ENCODE measurements around the gene CHPF. TPM values are rescaled to one million over a fixed set of nuclear protein-coding genes. Genes with fewer than 3 reads are reported as not detected.
A peak's percentile ranks its signal among the peaks of the same experiment; 100 is the strongest.

Gene CHPF
- total RNA-seq, 2 experiments from 2014 or later = 16.6 to 18.4 TPM

GRCh38 chr2:219496247-219496824, 47.3 kb downstream of the CHPF start:
- peaks cover 54% of the 10 kb centered on the region for H3K27me3 Mint-ChIP-seq

GRCh38 chr2:219495531-219496122, 48.0 kb downstream of the CHPF start:
- Mint-ChIP-seq H3K4me3 (no peak overlapping the region), H3K36me3 (ENCODE audit: low read depth) (peaks cover 4% of the 10 kb centered on the region), H3K9me3 (no peaks in the 10 kb centered on the region), H3K27me3 (peaks cover 54% of the 10 kb centered on the region), H3K4me1 (ENCODE audit: low read depth) (peaks cover 29% of the 10 kb centered on the region), H3K27ac (no peak overlapping the region)
- intact Hi-C loops (cut with micrococcal nuclease) = loop anchor here (5.0 kb wide), 1 partner anchor 37 kb away; no protein-coding TSS in a partner anchor
- ATAC-seq (peak; percentile 31), DNase-seq (peak; percentile 77)
- CTCF ChIA-PET = interaction anchor here (0.6 to 11.5 kb wide), 35 partner anchors 11 to 423 kb away, joined by 3 to 283 read pairs (median 3); partner anchors contain the start of genes CHPF, DES, SPEG and TMEM198
- POLR2A ChIA-PET = interaction anchor here (1.6 kb wide), 1 partner anchor 12 kb away, joined by 3 read pairs; no protein-coding TSS in a partner anchor
- TF ChIP-seq CTCF (IDR thresholded peaks at IDR 0.05) = peak; percentile 69

More at GRCh38 chr2:219496247-219496824, 47.3 kb downstream of the CHPF start:
- no peak for TF ChIP-seq CTCF (IDR thresholded peaks at IDR 0.05)
- H3K4me1 Mint-ChIP-seq (ENCODE audit: low read depth) = peaks cover 32% of the 10 kb centered on the region
- ChIA-PET CTCF (interaction anchor here (0.6 to 11.5 kb wide), 29 partner anchors 12 to 424 kb away, joined by 3 to 283 read pairs (median 4); partner anchors contain the start of genes CHPF, DES and TMEM198), POLR2A (interaction anchor here (0.9 kb wide), 2 partner anchors 29 to 109 kb away, joined by 3 to 4 read pairs; partner anchors contain the start of gene DNPEP)
- peaks cover 4% of the 10 kb centered on the region for H3K36me3 Mint-ChIP-seq (ENCODE audit: low read depth)
- no peaks in the 10 kb centered on the region for H3K9me3 Mint-ChIP-seq
- H3K4me3 Mint-ChIP-seq = no peak overlapping the region
- no peak overlapping the region for H3K27ac Mint-ChIP-seq
- DNase-seq (no peak), ATAC-seq (no peak)
- intact Hi-C loops (cut with micrococcal nuclease) = loop anchor here (5.0 kb wide), 1 partner anchor 36 kb away; no protein-coding TSS in a partner anchor

- peaks cover 4% of the 10 kb centered on the region for H3K36me3 Mint-ChIP-seq (ENCODE audit: low read depth)
- TF ChIP-seq CTCF (IDR thresholded peaks at IDR 0.05) = no peak
- H3K9me3 Mint-ChIP-seq = no peaks in the 10 kb centered on the region
- ChIA-PET CTCF (interaction anchor here (0.7 to 11.5 kb wide), 27 partner anchors 10 to 423 kb away, joined by 3 to 283 read pairs (median 4); partner anchors contain the start of genes CHPF, DES, SPEG and TMEM198), POLR2A (interaction anchor here (1.6 kb wide), 1 partner anchor 12 kb away, joined by 3 read pairs; no protein-coding TSS in a partner anchor)
- H3K27ac Mint-ChIP-seq = no peak overlapping the region
- no peak for ATAC-seq
- peaks cover 26% of the 10 kb centered on the region for H3K4me1 Mint-ChIP-seq (ENCODE audit: low read depth)
- intact Hi-C loops (cut with micrococcal nuclease) = loop anchor here (5.0 kb wide), 1 partner anchor 37 kb away; no protein-coding TSS in a partner anchor
- DNase-seq = no peak
- H3K4me3 Mint-ChIP-seq = no peak overlapping the region
- H3K27me3 Mint-ChIP-seq = peaks cover 54% of the 10 kb centered on the region
These were observed 48.6 kb downstream of the CHPF start for GRCh38 chr2:219494952-219495530.

GRCh38 chr2:219493086-219493485, 50.5 kb downstream of the CHPF start:
- ATAC-seq (no peak), DNase-seq (no peak)
- H3K36me3 Mint-ChIP-seq (ENCODE audit: low read depth) = no peaks in the 10 kb centered on the region
- no peak overlapping the region for H3K27ac Mint-ChIP-seq
- ChIA-PET POLR2A (no interaction called here), CTCF (interaction anchor here (0.9 to 11.5 kb wide), 3 partner anchors 11 to 35 kb away, joined by 3 to 283 read pairs (median 5); no protein-coding TSS in a partner anchor)
- H3K9me3 Mint-ChIP-seq = no peaks in the 10 kb centered on the region
- H3K4me3 Mint-ChIP-seq = no peak overlapping the region
- H3K27me3 Mint-ChIP-seq = peaks cover 49% of the 10 kb centered on the region
- intact Hi-C loops (cut with micrococcal nuclease) = no loop called here
- no peak for TF ChIP-seq CTCF (IDR thresholded peaks at IDR 0.05)
- H3K4me1 Mint-ChIP-seq (ENCODE audit: low read depth) = peaks cover 11% of the 10 kb centered on the region
